C4-2B (cell line): Measurements from ENCODE around the gene MTFMT.

Experiments used
- H3K27ac ChIP-seq: fragments of 450-650 bp; 2 replicates; pipeline ENCODE4 v1.5.1; 2017
- CTCF ChIP-seq: fragments of 450-650 bp; conservative IDR thresholded peaks from 2 replicates; pipeline ENCODE4 v1.5.1; 2017; ENCODE audit warnings: mild to moderate bottlenecking
- ZFX ChIP-seq: fragments of 450-650 bp; IDR thresholded peaks from 2 replicates; pipeline ENCODE4 v1.6.1; 2017

MTFMT gene

DNA sequence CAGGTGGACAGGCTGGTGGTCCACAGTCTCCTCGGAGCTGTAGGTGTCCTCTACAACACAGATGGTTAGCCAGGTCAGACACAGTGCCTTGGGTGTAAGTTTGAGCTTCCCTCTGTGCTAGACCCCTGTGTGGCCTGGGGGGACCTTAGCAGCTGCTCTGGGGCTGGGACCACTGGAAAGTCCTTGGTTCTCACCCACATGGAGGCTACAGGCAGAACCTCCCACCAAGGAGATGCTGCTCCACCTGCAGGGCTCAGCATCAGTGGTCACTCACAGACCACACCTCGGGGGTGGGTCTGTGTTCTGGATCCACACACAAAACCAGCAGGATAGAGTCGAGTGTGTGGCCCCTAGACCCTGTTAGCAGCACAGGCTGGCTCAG lies 29.9 kb upstream of the MTFMT start:
- TF ChIP-seq ZFX (no peak), CTCF (no peak)
- H3K27ac ChIP-seq: no peak overlapping the region

- no peak for TF ChIP-seq ZFX
- no peak for TF ChIP-seq CTCF
- H3K27ac ChIP-seq: no peak overlapping the region
These were observed 29.2 kb upstream of the MTFMT start for GRCh38 chr15:65058394-65059368.

- TF ChIP-seq CTCF (no peak), ZFX (no peak)
- no peak overlapping the region for H3K27ac ChIP-seq
These were observed 28.1 kb upstream of the MTFMT start for GRCh38 chr15:65057549-65057940.

DNA sequence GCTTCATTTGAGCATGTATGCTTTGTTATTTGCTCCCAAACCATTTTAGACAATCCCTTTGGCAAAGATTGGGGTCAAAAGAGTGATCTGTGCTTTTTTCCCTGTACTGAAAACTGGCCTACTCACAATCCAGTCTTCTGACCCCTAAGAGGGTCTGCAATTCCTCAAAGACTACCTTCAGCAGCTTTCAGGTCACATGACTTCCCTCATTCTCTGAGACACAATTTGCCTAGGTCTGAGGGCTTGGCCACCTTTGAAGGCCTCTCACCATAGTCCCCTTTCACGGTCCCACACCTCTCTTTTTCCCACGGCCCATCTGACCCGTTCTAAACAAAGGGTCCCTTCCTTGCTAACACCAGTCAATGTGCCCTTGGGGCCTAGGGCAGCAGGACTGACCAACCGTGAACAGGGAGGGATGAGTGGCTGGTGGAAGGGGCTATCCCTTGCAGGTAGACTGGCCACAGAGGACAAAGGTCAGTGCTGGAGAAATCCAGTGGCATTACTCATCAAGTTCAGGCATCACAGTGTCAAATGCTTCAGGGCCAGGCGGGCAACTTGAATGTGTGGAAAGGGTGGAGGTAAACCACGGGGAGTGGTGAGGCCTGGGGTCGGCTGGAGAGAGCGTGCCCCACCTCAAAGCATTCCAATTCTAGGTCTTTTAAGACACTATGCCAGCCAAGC lies 27.6 kb upstream of the MTFMT start:
- no peak overlapping the region for H3K27ac ChIP-seq
- no peak for TF ChIP-seq ZFX
- TF ChIP-seq CTCF: no peak

DNA sequence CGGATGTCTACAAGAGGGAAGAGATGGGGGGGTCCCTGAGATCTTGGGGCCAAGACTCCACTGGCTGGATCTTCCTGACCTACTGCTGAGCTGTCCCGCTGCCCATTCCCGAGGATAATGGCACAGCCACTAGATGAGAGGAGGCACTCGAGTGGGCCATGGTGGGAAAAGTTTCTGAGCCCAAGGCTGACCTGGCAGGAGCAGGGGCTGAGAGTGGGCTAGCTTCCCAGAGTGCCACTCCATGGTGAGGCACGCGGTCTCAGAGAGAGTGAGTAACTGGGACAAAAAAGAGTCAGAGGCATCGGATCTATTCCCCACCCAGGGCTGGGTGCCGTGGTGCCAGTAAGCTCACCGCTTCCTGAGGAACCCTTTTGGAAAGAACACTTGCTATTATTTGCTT lies 26.7 kb upstream of the MTFMT start:
- no peak overlapping the region for H3K27ac ChIP-seq
- TF ChIP-seq ZFX (no peak), CTCF (no peak)

DNA sequence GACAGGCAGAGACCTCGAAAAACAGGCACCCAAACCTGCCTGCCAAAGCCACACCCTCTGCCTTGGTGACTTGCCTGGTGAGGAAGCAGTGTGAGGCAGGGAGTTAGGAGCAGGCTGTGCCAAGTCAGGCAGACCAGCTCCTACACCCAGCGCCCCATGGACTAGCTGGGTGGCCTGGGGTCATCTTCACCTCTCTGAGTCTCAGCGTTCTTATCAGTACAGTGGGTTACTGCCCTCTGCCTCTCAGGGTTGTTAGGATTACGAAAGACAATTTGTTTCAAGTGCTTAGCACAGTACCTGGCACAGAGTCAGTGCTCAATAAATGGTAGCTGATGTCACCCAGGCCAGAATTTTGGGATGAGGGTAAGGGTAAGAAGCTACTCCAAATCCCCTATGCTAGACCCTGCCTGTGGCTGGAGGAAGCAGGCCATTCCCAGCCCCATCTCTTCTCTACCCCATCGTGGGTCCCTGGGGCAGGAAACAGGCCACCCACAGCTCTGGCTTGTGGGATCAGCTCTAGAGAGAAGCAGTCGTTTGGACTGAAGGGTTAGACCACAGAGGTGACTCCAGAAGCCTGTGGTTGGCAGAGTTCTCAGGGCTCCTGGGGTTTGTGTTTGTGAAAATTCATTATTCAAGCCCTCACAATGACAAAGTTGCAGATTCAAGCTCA lies 25.9 kb upstream of the MTFMT start:
- TF ChIP-seq ZFX (no peak), CTCF (no peak)
- peak overlapping the region; percentile 8; the same call in 1 of the 2 replicates for H3K27ac ChIP-seq
